HG03097 (cell line): ENCODE results near the gene CLSTN1.
"Not testable (repeated sequence)": the region's sequence is repeated elsewhere in the genome, so short reads cannot be mapped to it uniquely, and the experiment has no call there.

Source experiments
- ATAC-seq: cut with Tn5 transposase; IDR thresholded peaks from one replicate; pipeline ENCODE4 v1.9.1; 2021; ENCODE audit not compliant: unreplicated experiment, low FRiP score

Gene CLSTN1

GRCh38 chr1:9766759-9767442 lies 56.9 kb downstream of the CLSTN1 start:
- no peak for ATAC-seq

- no peak for ATAC-seq
These were observed 59.2 kb downstream of the CLSTN1 start for GRCh38 chr1:9764550-9764949.

GRCh38 chr1:9763914-9764313 lies 59.9 kb downstream of the CLSTN1 start:
- ATAC-seq: no peak

GRCh38 chr1:9762446-9762845 lies 61.3 kb downstream of the CLSTN1 start:
- not testable (repeated sequence) for ATAC-seq

GRCh38 chr1:9761855-9762254 lies 61.9 kb downstream of the CLSTN1 start:
- no peak for ATAC-seq

- no peak for ATAC-seq
These were observed 62.9 kb downstream of the CLSTN1 start for GRCh38 chr1:9760824-9761223.

- no peak for ATAC-seq
These were observed 63.8 kb downstream of the CLSTN1 start for GRCh38 chr1:9759939-9760338.

GRCh38 chr1:9758559-9759121 lies 65.1 kb downstream of the CLSTN1 start:
- ATAC-seq: no peak

GRCh38 chr1:9755441-9755995 lies 68.2 kb downstream of the CLSTN1 start:
- ATAC-seq: no peak

- ATAC-seq: no peak
These were observed 70.6 kb downstream of the CLSTN1 start for GRCh38 chr1:9753121-9753531.

- ATAC-seq: no peak
These were observed 71.8 kb downstream of the CLSTN1 start for GRCh38 chr1:9751971-9752370.

GRCh38 chr1:9749361-9749760 lies 74.4 kb downstream of the CLSTN1 start:
- ATAC-seq: no peak

GRCh38 chr1:9748391-9748790 lies 75.4 kb downstream of the CLSTN1 start:
- ATAC-seq: not testable (repeated sequence)

- no peak for ATAC-seq
These were observed 77.1 kb downstream of the CLSTN1 start for GRCh38 chr1:9746651-9747050.

- no peak for ATAC-seq
These were observed 77.6 kb downstream of the CLSTN1 start for GRCh38 chr1:9746211-9746610.

GRCh38 chr1:9744106-9744799 lies 79.5 kb downstream of the CLSTN1 start:
- no peak for ATAC-seq

GRCh38 chr1:9737671-9738070 lies 86.1 kb downstream of the CLSTN1 start:
- ATAC-seq: no peak

- no peak for ATAC-seq
These were observed 86.7 kb downstream of the CLSTN1 start for GRCh38 chr1:9737057-9737456.

GRCh38 chr1:9736241-9736640 lies 87.5 kb downstream of the CLSTN1 start:
- ATAC-seq: no peak

GRCh38 chr1:9735800-9736199 lies 88.0 kb downstream of the CLSTN1 start:
- ATAC-seq: no peak

- ATAC-seq: no peak
These were observed 90.5 kb downstream of the CLSTN1 start for GRCh38 chr1:9733160-9733789.
